MM.1S (cell line): ENCODE measurements around the gene SESN2.
"Not testable (repeated sequence)": the region's sequence is repeated elsewhere in the genome, so short reads cannot be mapped to it uniquely, and the experiment has no call there.

Source experiments
- DNase-seq: peaks from one replicate; pipeline ENCODE4 v3.0.0-alpha.2; 2015
- H2AFZ ChIP-seq: fragments of 300-600 bp; sonication (generic); 2 replicates; pipeline ENCODE4 v1.6.0; 2016; ENCODE audit warnings: antibody characterized with exemption, low read length
- H3F3A ChIP-seq: fragments of 300-600 bp; sonication (generic); 2 replicates; pipeline ENCODE4 v1.6.1; 2016; ENCODE audit warnings: mild to moderate bottlenecking, antibody characterized with exemption, low read length, moderate library complexity, mixed read lengths; ENCODE audit not compliant: insufficient read depth
- H3K27ac ChIP-seq: fragments of 300-600 bp; sonication (generic); 2 replicates; pipeline ENCODE4 v1.5.1; 2016; ENCODE audit warnings: mild to moderate bottlenecking, low read length
- H3K27me3 ChIP-seq: fragments of 300-600 bp; sonication (generic); replicated peaks from 2 replicates; pipeline ENCODE4 v1.6.0; 2016; ENCODE audit warnings: low read length; ENCODE audit not compliant: insufficient read depth
- H3K36me3 ChIP-seq: fragments of 300-600 bp; sonication (generic); replicated peaks from 2 replicates; pipeline ENCODE4 v1.6.1; 2016; ENCODE audit warnings: mild to moderate bottlenecking, low read length, mixed read lengths; ENCODE audit not compliant: insufficient read depth
- H3K4me1 ChIP-seq: fragments of 300-600 bp; sonication (generic); 2 replicates; pipeline ENCODE4 v1.6.1; 2016; ENCODE audit warnings: low read length, mixed read lengths
- H3K4me2 ChIP-seq: fragments of 300-600 bp; sonication (generic); 2 replicates; pipeline ENCODE4 v1.6.0; 2016; ENCODE audit warnings: low read depth, low read length
- H3K4me3 ChIP-seq: fragments of 300-600 bp; sonication (generic); 2 replicates; pipeline ENCODE4 v1.5.1; 2016; ENCODE audit warnings: low read length, mixed read lengths
- H3K79me2 ChIP-seq: fragments of 300-600 bp; sonication (generic); 2 replicates; pipeline ENCODE4 v1.6.1; 2016; ENCODE audit warnings: mixed run types, low read length, mixed read lengths
- H3K9ac ChIP-seq: fragments of 300-600 bp; sonication (generic); 2 replicates; pipeline ENCODE4 v1.6.1; 2016; ENCODE audit warnings: low read length, mixed read lengths
- H3K9me2 ChIP-seq: fragments of 300-600 bp; sonication (generic); replicated peaks from 2 replicates; pipeline ENCODE4 v1.6.1; 2016; ENCODE audit warnings: mild to moderate bottlenecking, low read length, mixed read lengths; ENCODE audit not compliant: insufficient read depth
- H3K9me3 ChIP-seq: fragments of 300-600 bp; sonication (generic); replicated peaks from 2 replicates; pipeline ENCODE4 v1.6.1; 2016; ENCODE audit warnings: mild to moderate bottlenecking, low read length, mixed read lengths; ENCODE audit not compliant: insufficient read depth
- H4K20me1 ChIP-seq: fragments of 300-600 bp; sonication (generic); 2 replicates; pipeline ENCODE4 v1.6.1; 2016; ENCODE audit warnings: mild to moderate bottlenecking, low read length, moderate library complexity, mixed read lengths; ENCODE audit not compliant: insufficient read depth
- EZH2 ChIP-seq: fragments of 300-600 bp; sonication (generic); optimal IDR thresholded peaks from 2 replicates; pipeline ENCODE3; 2017; ENCODE audit warnings: low read depth, mild to moderate bottlenecking, antibody characterized with exemption, low read length, mixed read lengths
- EZH2phosphoT487 ChIP-seq: fragments of 300-600 bp; sonication (generic); IDR thresholded peaks from 2 replicates; pipeline ENCODE4 v1.6.1; 2018; ENCODE audit warnings: antibody characterized with exemption, low read length
- TF ChIP-seq, protein P1 (sequence below): fragments of 300-600 bp; sonication (generic); IDR thresholded peaks from 2 replicates; pipeline ENCODE4 v1.5.1; 2016; ENCODE audit warnings: antibody characterized with exemption, low read length, mixed read lengths

Gene SESN2

DNA sequence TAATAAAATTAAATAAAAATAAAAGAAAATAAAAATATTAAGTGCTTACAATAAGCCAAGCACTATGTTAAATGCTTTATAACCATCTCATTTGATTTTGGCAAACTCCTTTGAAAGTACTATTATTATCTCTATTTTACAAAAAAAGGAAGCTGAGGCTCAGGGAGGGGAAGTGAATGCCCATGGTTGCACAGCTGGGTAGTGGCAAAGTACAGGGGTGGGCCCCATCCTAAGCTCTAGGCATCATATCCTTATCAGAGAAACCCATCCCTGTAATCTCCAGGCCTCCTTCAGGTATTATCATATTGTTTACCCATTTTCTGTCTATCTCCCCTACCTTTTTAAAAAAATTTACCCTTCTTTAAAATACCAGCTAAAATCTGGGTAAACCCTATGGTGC is 67.2 kb downstream of the SESN2 start:
- TF ChIP-seq EZH2 (no peak), EZH2phosphoT487 (no peak)
- TF ChIP-seq, protein P1, sequence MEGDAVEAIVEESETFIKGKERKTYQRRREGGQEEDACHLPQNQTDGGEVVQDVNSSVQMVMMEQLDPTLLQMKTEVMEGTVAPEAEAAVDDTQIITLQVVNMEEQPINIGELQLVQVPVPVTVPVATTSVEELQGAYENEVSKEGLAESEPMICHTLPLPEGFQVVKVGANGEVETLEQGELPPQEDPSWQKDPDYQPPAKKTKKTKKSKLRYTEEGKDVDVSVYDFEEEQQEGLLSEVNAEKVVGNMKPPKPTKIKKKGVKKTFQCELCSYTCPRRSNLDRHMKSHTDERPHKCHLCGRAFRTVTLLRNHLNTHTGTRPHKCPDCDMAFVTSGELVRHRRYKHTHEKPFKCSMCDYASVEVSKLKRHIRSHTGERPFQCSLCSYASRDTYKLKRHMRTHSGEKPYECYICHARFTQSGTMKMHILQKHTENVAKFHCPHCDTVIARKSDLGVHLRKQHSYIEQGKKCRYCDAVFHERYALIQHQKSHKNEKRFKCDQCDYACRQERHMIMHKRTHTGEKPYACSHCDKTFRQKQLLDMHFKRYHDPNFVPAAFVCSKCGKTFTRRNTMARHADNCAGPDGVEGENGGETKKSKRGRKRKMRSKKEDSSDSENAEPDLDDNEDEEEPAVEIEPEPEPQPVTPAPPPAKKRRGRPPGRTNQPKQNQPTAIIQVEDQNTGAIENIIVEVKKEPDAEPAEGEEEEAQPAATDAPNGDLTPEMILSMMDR = no peak
- peaks cover 3% of the 10 kb centered on the region; the same call in 1 of the 2 replicates for H3K4me1 ChIP-seq
- no peak overlapping the region for H3K9ac ChIP-seq
- no peak overlapping the region for H3K4me3 ChIP-seq
- no peak overlapping the region for H2AFZ ChIP-seq
- H3F3A ChIP-seq = peaks cover 8% of the 10 kb centered on the region
- H4K20me1 ChIP-seq = no peaks in the 10 kb centered on the region
- no peak overlapping the region for H3K27ac ChIP-seq
- H3K9me3 ChIP-seq = no peaks in the 10 kb centered on the region
- H3K36me3 ChIP-seq = no peaks in the 10 kb centered on the region
- H3K4me2 ChIP-seq = no peak overlapping the region
- H3K79me2 ChIP-seq = peaks cover 6% of the 10 kb centered on the region
- no peaks in the 10 kb centered on the region for H3K27me3 ChIP-seq
- no peak for DNase-seq
- H3K9me2 ChIP-seq = no peaks in the 10 kb centered on the region

GRCh38 chr1:28326984-28327383 is 67.7 kb downstream of the SESN2 start:
- H2AFZ ChIP-seq = no peak overlapping the region
- H3K36me3 ChIP-seq = no peaks in the 10 kb centered on the region
- H3K9me3 ChIP-seq = no peaks in the 10 kb centered on the region
- H3K4me3 ChIP-seq = no peak overlapping the region
- H3F3A ChIP-seq = peaks cover 8% of the 10 kb centered on the region
- H3K27me3 ChIP-seq = no peaks in the 10 kb centered on the region
- H3K4me1 ChIP-seq = peaks cover 3% of the 10 kb centered on the region; the same call in 1 of the 2 replicates
- H3K27ac ChIP-seq = no peak overlapping the region
- H3K79me2 ChIP-seq = peaks cover 6% of the 10 kb centered on the region
- no peaks in the 10 kb centered on the region for H4K20me1 ChIP-seq
- H3K9ac ChIP-seq = no peak overlapping the region
- TF ChIP-seq, protein P1 = no peak
- TF ChIP-seq EZH2 = no peak
- TF ChIP-seq EZH2phosphoT487 = no peak
- no peaks in the 10 kb centered on the region for H3K9me2 ChIP-seq
- no peak overlapping the region for H3K4me2 ChIP-seq
- DNase-seq = no peak

DNA sequence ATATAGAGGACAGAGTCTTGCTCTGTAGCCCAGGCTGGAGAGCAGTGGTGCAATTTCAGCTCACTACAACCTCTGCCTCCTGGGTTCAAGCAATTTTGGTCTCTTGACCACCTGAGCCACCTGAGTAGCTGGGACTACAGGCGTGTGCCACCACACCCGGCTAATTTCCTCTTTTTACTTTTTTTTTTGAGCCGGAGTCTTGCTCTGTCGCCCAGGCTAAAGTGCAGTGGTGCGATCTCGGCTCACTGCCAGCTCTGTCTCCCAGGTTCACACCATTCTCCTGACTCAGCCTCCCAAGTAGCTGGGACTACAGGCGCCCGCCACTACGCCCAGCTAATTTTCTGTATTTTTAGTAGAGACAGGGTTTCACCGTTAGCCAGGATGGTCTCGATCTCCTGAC is 68.1 kb downstream of the SESN2 start:
- H3K9me2 ChIP-seq, H3F3A ChIP-seq, H3K4me1 ChIP-seq, H2AFZ ChIP-seq, H4K20me1 ChIP-seq, H3K27me3 ChIP-seq, DNase-seq, H3K36me3 ChIP-seq, H3K4me2 ChIP-seq, H3K4me3 ChIP-seq, H3K27ac ChIP-seq, H3K79me2 ChIP-seq, H3K9ac ChIP-seq, H3K9me3 ChIP-seq: not testable (repeated sequence)

GRCh38 chr1:28328228-28328648 is 68.9 kb downstream of the SESN2 start:
- peak overlapping the region; percentile 70 for H3K4me3 ChIP-seq
- H3K36me3 ChIP-seq = no peaks in the 10 kb centered on the region
- H3K9me2 ChIP-seq = no peaks in the 10 kb centered on the region
- TF ChIP-seq EZH2phosphoT487 (no peak), EZH2 (no peak)
- TF ChIP-seq, protein P1 = no peak
- H3K27me3 ChIP-seq = no peaks in the 10 kb centered on the region
- no peak for DNase-seq
- H2AFZ ChIP-seq = peak overlapping the region; percentile 47
- H3K9ac ChIP-seq = no peak overlapping the region
- peaks cover 6% of the 10 kb centered on the region for H3K79me2 ChIP-seq
- no peaks in the 10 kb centered on the region for H3K9me3 ChIP-seq
- H3F3A ChIP-seq = peaks cover 8% of the 10 kb centered on the region
- H3K4me2 ChIP-seq = peak overlapping the region; percentile 34; the same call in 1 of the 2 replicates
- H4K20me1 ChIP-seq = no peaks in the 10 kb centered on the region
- peak overlapping the region; percentile 86; the same call in 1 of the 2 replicates for H3K27ac ChIP-seq
- peaks cover 3% of the 10 kb centered on the region; the same call in 1 of the 2 replicates for H3K4me1 ChIP-seq
